Esophagus squamous epithelium (tissue), 4 donors: ENCODE data around the gene RNF207.

Experiments
- CTCF ChIP-seq, 6 experiments: fragments of 450-650 bp in 4 of 6; fragments of 200-600 bp in 2 of 6; sonication (generic) in 2 of 6; IDR thresholded peaks; one replicate each; pipeline ENCODE4 v1.5.1; 2016 to 2019; ENCODE audit warnings: antibody characterized with exemption in 6 of 6, mild to moderate bottlenecking in 4 of 6, moderate library complexity in 4 of 6
- POLR2A ChIP-seq, 4 donors: fragments of 450-650 bp; IDR thresholded peaks; one replicate each; pipeline ENCODE4 v1.6.1; 2017; ENCODE audit warnings: antibody characterized with exemption in 4 of 4, mild to moderate bottlenecking in 4 of 4, moderate library complexity in 3 of 4

GRCh38 chr1:6266641-6267040 lies 60.7 kb downstream of the RNF207 start:
- TF ChIP-seq POLR2A (IDR thresholded peaks at IDR 0.05) (no peak), CTCF (IDR thresholded peaks at IDR 0.05) (no peak)
